GM12878 (cell line): ENCODE measurements around the gene ARHGAP26. TPM values are rescaled to one million over a fixed set of nuclear protein-coding genes. Genes with fewer than 3 reads are reported as not detected.

ENCODE experiments used
- CHD4 ChIP-seq: fragments of 200-600 bp; sonication (generic); IDR thresholded peaks from 2 replicates; pipeline ENCODE4 v1.6.1; 2016; ENCODE audit warnings: mild to moderate bottlenecking
- LARP7 ChIP-seq: fragments of 450-650 bp; IDR thresholded peaks from 2 replicates; pipeline ENCODE4 v1.6.1; 2017; ENCODE audit warnings: mild to moderate bottlenecking
- MEF2B ChIP-seq: fragments of 450-650 bp; IDR thresholded peaks from 2 replicates; pipeline ENCODE4 v1.6.1; 2018; ENCODE audit warnings: mild to moderate bottlenecking, moderate library complexity; ENCODE audit not compliant: partially characterized antibody, poor library complexity, severe bottlenecking
- POLR2AphosphoS2 ChIP-seq: IDR thresholded peaks from 2 replicates; pipeline ENCODE4 v1.6.1; 2011; ENCODE audit warnings: low read depth, mild to moderate bottlenecking, low read length, improper control_type of control experiment, moderate library complexity
- POLR2AphosphoS5 ChIP-seq: IDR thresholded peaks from 2 replicates; pipeline ENCODE4 v1.6.1; 2011; ENCODE audit warnings: mild to moderate bottlenecking, low read length, inconsistent platforms
- SIX5 ChIP-seq: IDR thresholded peaks from 2 replicates; pipeline ENCODE4 v1.6.1; 2011; ENCODE audit warnings: mild to moderate bottlenecking, low read depth, low read length, moderate library complexity; ENCODE audit not compliant: severe bottlenecking
- SMAD1 ChIP-seq: fragments of 450-650 bp; IDR thresholded peaks from 2 replicates; pipeline ENCODE4 v1.6.1; 2018; ENCODE audit warnings: mild to moderate bottlenecking, low read depth; ENCODE audit not compliant: partially characterized antibody
- WRNIP1 ChIP-seq: IDR thresholded peaks from 2 replicates; pipeline ENCODE4 v1.6.1; 2011; ENCODE audit warnings: low read depth, low read length, improper control_type of control experiment, borderline replicate concordance
- polyA plus RNA-seq, 11 experiments: library from polyadenylated mRNA; depleted of rRNA in 4 of 11; unstranded in 6 of 11; stranded (reverse) in 5 of 11; fragments of >200 nt; fragmentation: Nextera tagmentation in 4 of 11; fragmentation: Illumina TruSeq in 1 of 11; extraction: Ambion mirVana in 4 of 11; extraction: Trizol in 1 of 11; gene quantifications; 1 replicate in 1 of 11; 2 replicates in 10 of 11; pipeline versions ENCODE4 v1.2.1 to v1.2.3, GENCODE V29; 2011 to 2016; ENCODE audit warnings: inconsistent platforms in 2 of 11, missing spikeins in 2 of 11, low read depth in 1 of 11
- total RNA-seq, 4 experiments: library from RNA; depleted of rRNA in 3 of 4; stranded (reverse); fragments of >200 nt in 3 of 4; fragmentation: Illumina TruSeq in 1 of 4; extraction: Trizol in 1 of 4; gene quantifications; 2 replicates each; pipeline versions ENCODE4 v1.2.1 to v1.2.3, GENCODE V29; 2013 to 2021
- TF ChIP-seq, protein P1 (sequence below): fragments of 450-650 bp; conservative IDR thresholded peaks from 2 replicates; pipeline ENCODE4 v1.6.1; 2017; ENCODE audit warnings: mild to moderate bottlenecking, moderate library complexity
- TF ChIP-seq, protein P2 (sequence below): IDR thresholded peaks from 2 replicates; pipeline ENCODE4 v1.6.1; 2011; ENCODE audit warnings: borderline replicate concordance, low read depth, mild to moderate bottlenecking, moderate library complexity, mixed read lengths, low read length; ENCODE audit not compliant: insufficient read depth; ENCODE audit errors: extremely low read length
- TF ChIP-seq, protein P3 (sequence below): fragments of 450-650 bp; IDR thresholded peaks from 2 replicates; pipeline ENCODE4 v1.6.1; 2018; ENCODE audit warnings: mild to moderate bottlenecking, low read depth, moderate library complexity; ENCODE audit not compliant: partially characterized antibody

The ARHGAP26 gene
- total and polyA plus RNA-seq, 10 of the 15 experiments (the other 5 are each of a cell fraction or from before 2014, with no cell fraction given): 9.4 to 41.5 (median 19.3) TPM

DNA sequence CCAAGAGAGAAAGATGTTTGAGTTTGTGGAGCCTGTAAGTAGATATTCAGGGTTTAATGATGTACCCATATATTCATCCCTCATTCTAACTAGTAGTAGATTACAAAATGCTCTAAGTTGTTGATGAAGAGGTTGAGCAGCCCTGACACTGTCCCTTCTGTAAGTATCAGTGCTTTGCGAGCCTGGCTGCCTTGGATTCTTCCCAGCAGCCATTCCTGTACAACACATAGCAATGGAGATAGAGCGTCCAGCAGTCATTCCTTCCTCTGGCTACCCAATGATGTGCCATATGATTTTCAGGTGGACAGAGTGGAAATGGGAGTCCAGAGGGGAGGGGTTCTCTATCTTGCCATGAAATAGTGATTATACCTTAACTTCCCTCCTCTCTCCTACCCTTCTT is 124.1 kb downstream of the ARHGAP26 start (continued):
- TF ChIP-seq, protein P1, sequence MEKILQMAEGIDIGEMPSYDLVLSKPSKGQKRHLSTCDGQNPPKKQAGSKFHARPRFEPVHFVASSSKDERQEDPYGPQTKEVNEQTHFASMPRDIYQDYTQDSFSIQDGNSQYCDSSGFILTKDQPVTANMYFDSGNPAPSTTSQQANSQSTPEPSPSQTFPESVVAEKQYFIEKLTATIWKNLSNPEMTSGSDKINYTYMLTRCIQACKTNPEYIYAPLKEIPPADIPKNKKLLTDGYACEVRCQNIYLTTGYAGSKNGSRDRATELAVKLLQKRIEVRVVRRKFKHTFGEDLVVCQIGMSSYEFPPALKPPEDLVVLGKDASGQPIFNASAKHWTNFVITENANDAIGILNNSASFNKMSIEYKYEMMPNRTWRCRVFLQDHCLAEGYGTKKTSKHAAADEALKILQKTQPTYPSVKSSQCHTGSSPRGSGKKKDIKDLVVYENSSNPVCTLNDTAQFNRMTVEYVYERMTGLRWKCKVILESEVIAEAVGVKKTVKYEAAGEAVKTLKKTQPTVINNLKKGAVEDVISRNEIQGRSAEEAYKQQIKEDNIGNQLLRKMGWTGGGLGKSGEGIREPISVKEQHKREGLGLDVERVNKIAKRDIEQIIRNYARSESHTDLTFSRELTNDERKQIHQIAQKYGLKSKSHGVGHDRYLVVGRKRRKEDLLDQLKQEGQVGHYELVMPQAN: no peak
- no peak for TF ChIP-seq MEF2B
- no peak for TF ChIP-seq POLR2AphosphoS5
- TF ChIP-seq SMAD1: no peak
- no peak for TF ChIP-seq POLR2AphosphoS2
- TF ChIP-seq, protein P2, sequence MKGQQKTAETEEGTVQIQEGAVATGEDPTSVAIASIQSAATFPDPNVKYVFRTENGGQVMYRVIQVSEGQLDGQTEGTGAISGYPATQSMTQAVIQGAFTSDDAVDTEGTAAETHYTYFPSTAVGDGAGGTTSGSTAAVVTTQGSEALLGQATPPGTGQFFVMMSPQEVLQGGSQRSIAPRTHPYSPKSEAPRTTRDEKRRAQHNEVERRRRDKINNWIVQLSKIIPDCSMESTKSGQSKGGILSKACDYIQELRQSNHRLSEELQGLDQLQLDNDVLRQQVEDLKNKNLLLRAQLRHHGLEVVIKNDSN: no peak
- TF ChIP-seq LARP7: no peak
- TF ChIP-seq, protein P3, sequence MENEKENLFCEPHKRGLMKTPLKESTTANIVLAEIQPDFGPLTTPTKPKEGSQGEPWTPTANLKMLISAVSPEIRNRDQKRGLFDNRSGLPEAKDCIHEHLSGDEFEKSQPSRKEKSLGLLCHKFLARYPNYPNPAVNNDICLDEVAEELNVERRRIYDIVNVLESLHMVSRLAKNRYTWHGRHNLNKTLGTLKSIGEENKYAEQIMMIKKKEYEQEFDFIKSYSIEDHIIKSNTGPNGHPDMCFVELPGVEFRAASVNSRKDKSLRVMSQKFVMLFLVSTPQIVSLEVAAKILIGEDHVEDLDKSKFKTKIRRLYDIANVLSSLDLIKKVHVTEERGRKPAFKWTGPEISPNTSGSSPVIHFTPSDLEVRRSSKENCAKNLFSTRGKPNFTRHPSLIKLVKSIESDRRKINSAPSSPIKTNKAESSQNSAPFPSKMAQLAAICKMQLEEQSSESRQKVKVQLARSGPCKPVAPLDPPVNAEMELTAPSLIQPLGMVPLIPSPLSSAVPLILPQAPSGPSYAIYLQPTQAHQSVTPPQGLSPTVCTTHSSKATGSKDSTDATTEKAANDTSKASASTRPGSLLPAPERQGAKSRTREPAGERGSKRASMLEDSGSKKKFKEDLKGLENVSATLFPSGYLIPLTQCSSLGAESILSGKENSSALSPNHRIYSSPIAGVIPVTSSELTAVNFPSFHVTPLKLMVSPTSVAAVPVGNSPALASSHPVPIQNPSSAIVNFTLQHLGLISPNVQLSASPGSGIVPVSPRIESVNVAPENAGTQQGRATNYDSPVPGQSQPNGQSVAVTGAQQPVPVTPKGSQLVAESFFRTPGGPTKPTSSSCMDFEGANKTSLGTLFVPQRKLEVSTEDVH: no peak
- TF ChIP-seq SIX5: no peak
- no peak for TF ChIP-seq WRNIP1
- no peak for TF ChIP-seq CHD4
